HEK293 (cell line): ENCODE measurements around the gene EMILIN1.

Experiments
- CTCF ChIP-seq: fragments of 450-650 bp; formaldehyde crosslinking; IDR thresholded peaks from 2 replicates; pipeline ENCODE4 v1.5.1; 2016; ENCODE audit warnings: missing biosample characterization, missing genetic modification characterization
- GFI1B ChIP-seq: fragments of 450-650 bp; formaldehyde crosslinking; IDR thresholded peaks from 2 replicates; pipeline ENCODE4 v1.5.1; 2016; ENCODE audit warnings: missing biosample characterization, missing genetic modification characterization
- KLF1 ChIP-seq: fragments of 450-650 bp; formaldehyde crosslinking; IDR thresholded peaks from 2 replicates; pipeline ENCODE4 v1.5.1; 2016; ENCODE audit warnings: missing biosample characterization, missing genetic modification characterization
- KLF17 ChIP-seq: fragments of 450-650 bp; formaldehyde crosslinking; IDR thresholded peaks from 2 replicates; pipeline ENCODE4 v1.5.1; 2016; ENCODE audit warnings: missing biosample characterization, missing genetic modification characterization
- OVOL3 ChIP-seq: fragments of 450-650 bp; formaldehyde crosslinking; IDR thresholded peaks from 2 replicates; pipeline ENCODE4 v1.5.1; 2016; ENCODE audit warnings: missing biosample characterization, missing genetic modification characterization
- PRDM2 ChIP-seq: fragments of 450-650 bp; formaldehyde crosslinking; IDR thresholded peaks from 2 replicates; pipeline ENCODE4 v1.5.1; 2016; ENCODE audit warnings: missing biosample characterization, missing genetic modification characterization, borderline replicate concordance
- PRDM4 ChIP-seq: fragments of 450-650 bp; formaldehyde crosslinking; IDR thresholded peaks from 2 replicates; pipeline ENCODE4 v1.5.1; 2017; ENCODE audit warnings: missing biosample characterization, missing genetic modification characterization
- SETDB1 ChIP-seq: IDR thresholded peaks from one replicate; pipeline ENCODE4 v1.6.1; 2017; ENCODE audit warnings: mild to moderate bottlenecking, low read length, moderate library complexity, mixed read lengths; ENCODE audit not compliant: insufficient read length
- ZBTB21 ChIP-seq: fragments of 450-650 bp; formaldehyde crosslinking; IDR thresholded peaks from 2 replicates; pipeline ENCODE4 v1.5.1; 2017; ENCODE audit warnings: missing biosample characterization, missing genetic modification characterization
- ZNF398 ChIP-seq: fragments of 450-650 bp; formaldehyde crosslinking; IDR thresholded peaks from 2 replicates; pipeline ENCODE4 v1.5.1; 2017; ENCODE audit warnings: missing biosample characterization, missing genetic modification characterization
- ZNF416 ChIP-seq: fragments of 450-650 bp; formaldehyde crosslinking; IDR thresholded peaks from 2 replicates; pipeline ENCODE4 v1.5.1; 2016; ENCODE audit warnings: missing biosample characterization, missing genetic modification characterization
- ZNF433 ChIP-seq: fragments of 450-650 bp; formaldehyde crosslinking; IDR thresholded peaks from 2 replicates; pipeline ENCODE4 v1.5.1; 2016; ENCODE audit warnings: missing biosample characterization, missing genetic modification characterization, low read depth
- ZNF510 ChIP-seq: fragments of 450-650 bp; formaldehyde crosslinking; IDR thresholded peaks from 2 replicates; pipeline ENCODE4 v1.5.1; 2018; ENCODE audit warnings: mild to moderate bottlenecking, missing genetic modification characterization, missing biosample characterization; ENCODE audit not compliant: insufficient replicate concordance

- TF ChIP-seq CTCF (tag by site-specific recombination) (no peak), KLF17 (tag by site-specific recombination) (no peak), SETDB1 (no peak), ZBTB21 (tag by site-specific recombination) (no peak), PRDM2 (no peak), ZNF433 (tag by site-specific recombination) (no peak), ZNF416 (no peak), ZNF398 (tag by site-specific recombination) (no peak), OVOL3 (tag by site-specific recombination) (no peak), ZNF510 (tag by site-specific recombination) (no peak), KLF1 (tag by site-specific recombination) (no peak), GFI1B (no peak), PRDM4 (tag by site-specific recombination) (no peak)
These were observed 23.7 kb upstream of the EMILIN1 start for GRCh38 chr2:27054721-27055120.
